Stimulated activated CD4-positive, alpha-beta T cell treated with anti-CD3 and anti-CD28 coated beads, Interleukin-2, amount 100 ng/mL, for 48 hours (primary cell): ENCODE results near the gene COL23A1.
"Not testable (repeated sequence)": the region's sequence is repeated elsewhere in the genome, so short reads cannot be mapped to it uniquely, and the experiment has no call there.

ENCODE experiments used
- DNase-seq, 2 donors: peaks; one replicate each; pipeline ENCODE4 v3.0.0-alpha.2; 2020

The COL23A1 gene

GRCh38 chr5:178499352-178499751, 90.8 kb downstream of the COL23A1 start:
- no peak for DNase-seq

GRCh38 chr5:178496642-178497041, 93.6 kb downstream of the COL23A1 start:
- no peak for DNase-seq

DNA sequence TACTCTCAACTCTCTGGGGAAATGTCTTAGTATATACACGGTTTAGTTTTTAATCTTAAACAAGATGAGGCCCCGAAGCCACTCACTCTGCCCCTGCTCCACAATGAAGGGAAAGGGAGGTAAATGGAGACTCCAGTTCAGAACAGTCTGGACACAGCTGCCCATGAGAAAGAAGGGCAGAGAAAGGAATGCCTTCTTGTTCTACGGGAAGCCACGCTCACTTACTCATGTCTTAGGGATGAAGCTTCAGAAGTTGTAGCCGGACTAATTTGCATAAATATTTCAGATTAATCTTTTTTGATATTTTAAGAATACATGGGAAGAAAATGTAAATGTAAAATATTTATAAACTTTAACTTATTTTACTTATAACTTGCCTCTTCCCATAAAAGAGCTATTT, 94.0 kb downstream of the COL23A1 start:
- no peak for DNase-seq

GRCh38 chr5:178495706-178496105, 94.5 kb downstream of the COL23A1 start:
- no peak for DNase-seq

GRCh38 chr5:178492278-178492677, 97.9 kb downstream of the COL23A1 start:
- no peak for DNase-seq

DNA sequence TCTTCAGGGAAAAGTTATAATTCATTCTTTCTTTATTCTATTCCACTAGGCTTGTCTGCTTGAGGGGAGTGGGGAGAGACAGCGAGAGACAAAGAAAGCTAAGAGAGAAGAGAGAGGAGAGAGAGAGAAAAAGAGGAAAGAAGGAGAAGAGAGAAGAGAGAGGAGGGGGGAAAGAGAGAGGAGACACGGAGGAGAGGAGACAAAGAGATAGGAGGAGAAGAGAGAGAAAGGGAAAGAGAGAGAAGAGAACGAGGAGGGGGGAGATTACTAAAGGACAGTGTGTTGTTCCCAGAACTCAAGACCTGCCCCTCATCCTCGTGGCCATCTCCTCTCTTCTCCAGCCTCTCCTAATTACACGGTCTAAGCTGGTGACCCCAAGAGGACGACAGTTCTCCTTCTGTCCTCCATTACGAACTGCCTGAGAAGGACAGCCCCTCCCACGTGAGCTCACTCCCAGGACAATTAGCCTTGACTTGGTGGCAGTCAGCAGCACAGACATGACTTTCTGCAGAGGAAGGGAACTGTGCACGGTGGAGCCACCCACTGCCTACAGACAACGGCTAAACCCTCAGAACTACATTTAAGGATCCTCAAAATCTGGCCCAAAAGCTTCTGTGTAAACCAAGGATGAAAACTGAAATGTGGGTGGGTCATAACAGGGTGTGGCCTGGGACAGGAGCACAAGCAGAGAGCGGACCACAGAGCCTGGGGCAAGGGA, 99.1 kb downstream of the COL23A1 start:
- no peak for DNase-seq

DNA sequence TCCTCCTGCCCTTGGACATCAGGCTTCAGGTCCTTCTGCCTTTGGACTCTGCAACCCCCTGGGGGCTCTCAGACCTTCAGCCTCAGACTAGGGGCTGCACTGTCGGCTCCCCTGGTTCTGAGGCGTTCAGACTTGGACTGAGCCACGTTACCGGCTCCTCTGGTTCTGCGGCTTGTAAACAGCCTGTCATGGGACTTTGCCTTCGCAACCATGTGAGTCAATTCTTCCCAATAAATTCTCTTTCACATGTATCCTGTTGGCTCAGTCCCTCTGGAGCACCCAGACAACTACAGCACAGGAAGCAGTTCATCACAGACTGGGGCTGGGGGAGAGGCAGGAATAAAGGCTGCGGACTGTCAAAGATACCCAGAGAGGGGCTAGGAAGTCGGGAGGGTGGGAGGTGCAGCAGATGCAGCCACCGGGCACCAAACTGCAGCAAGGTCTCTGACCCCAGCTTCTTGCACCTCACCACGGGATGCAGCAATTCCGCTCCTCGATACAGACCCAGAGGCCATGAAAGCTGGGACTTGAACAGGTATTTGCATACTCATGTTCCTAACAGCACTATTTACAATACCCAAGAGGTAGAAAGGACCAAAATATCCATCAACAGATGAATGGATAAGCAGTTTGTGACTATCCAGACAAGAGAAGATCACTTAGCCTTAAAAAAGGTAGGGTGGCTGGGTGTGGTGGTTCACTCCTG, 100.8 kb downstream of the COL23A1 start:
- no peak for DNase-seq

DNA sequence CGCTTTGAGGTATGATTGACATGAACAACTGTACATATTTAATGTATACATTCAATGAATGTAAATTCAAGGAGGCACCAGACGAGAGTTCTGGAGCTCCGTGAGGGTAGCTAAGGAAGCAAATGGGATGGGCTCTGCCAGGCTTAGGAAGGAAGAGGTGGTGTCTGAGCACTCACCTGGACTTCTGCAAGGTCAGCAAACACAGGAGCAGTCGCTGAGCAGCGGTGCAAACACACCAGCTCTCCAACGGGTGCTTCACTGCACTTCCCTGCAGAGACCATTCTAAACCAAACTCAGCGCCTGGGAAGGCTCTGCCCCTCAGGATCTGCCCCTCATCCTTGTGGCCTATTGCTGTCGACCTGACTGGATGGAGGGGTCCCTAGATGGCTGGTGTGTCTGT, 101.5 kb downstream of the COL23A1 start:
- no peak for DNase-seq

- DNase-seq = no peak
These were observed 102.1 kb downstream of the COL23A1 start for GRCh38 chr5:178487911-178488600.

GRCh38 chr5:178486878-178487512, 103.2 kb downstream of the COL23A1 start:
- not testable (repeated sequence) for DNase-seq

GRCh38 chr5:178486239-178486641, 104.0 kb downstream of the COL23A1 start:
- no peak for DNase-seq

GRCh38 chr5:178483620-178484019, 106.6 kb downstream of the COL23A1 start:
- peak; percentile 7 to 24 for DNase-seq

DNA sequence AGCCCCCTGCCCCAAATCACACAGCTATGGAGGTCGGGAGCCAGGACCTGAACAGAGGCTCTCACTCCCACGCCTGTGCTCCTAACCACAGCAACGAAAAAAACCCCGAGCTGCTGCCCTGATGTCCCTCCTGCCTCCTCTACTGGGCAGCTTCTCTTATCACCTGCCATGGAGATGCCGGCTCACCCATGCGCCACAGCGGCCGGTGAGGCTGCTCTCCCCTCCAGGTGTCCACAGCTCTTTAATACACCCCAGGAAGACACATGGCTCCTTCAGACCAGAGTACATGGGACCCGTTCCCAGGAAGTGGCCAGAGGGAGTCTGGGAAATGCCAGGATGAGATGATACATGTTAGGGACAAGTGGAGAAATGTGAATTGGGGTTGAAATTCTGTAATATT, 110.9 kb downstream of the COL23A1 start:
- no peak for DNase-seq

DNA sequence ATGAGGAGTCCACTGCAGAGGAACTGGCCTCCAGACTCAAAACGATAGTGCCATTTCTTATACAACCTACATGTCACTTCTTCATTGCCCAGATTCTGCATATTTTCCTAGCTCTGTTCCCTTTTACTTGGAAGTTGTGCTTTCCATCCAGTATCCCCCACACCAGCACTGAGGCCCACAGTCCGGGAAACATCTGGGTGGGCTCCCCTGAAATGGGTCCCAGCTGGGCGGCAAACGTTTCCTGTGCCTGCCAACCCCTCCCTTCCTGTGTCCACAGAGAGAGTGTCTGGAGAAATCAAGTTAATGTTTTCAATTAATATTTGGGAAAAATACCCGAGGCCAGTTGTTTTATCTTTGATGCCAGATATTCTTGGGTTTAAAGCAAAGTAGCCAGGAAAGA, 111.8 kb downstream of the COL23A1 start:
- no peak for DNase-seq

GRCh38 chr5:178477802-178478201, 112.4 kb downstream of the COL23A1 start:
- no peak for DNase-seq

DNA sequence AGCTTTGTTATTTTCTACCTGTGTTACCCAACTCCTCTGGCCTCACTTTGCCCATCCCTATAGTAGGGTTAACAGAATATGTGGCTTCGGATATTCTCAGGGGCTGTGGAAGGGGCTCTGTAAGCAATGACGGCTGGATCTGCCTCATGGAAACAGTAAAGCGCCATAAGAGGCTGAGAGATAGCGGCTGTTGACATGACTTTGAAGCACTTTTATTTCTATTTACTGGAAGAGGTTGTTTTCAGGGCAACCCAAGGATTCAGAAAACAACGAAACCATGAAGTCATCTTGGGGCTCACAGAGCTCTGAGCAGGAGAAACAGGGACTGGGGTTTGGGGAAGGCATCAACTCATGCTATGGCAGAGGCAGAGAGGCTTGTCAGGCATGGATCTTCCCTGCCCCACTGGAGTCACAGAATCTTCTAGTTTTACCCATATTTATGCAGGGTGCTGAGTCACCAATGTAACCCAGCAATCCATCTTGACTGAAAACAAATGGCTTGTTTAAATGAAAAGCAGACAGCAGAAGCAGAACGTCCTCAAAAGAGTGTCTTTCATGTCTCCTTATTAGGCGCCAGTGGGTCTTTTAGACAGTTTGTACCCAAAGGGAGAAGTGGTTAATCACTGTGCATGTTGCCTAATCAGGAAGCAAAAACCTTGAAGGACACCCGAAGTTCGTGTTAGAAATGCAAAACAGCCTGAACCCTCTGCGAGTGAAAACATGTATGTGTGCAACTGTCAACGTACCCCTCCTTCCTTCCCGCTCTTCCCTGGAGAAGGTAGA, 113.0 kb downstream of the COL23A1 start:
- no peak for DNase-seq

- DNase-seq = no peak
These were observed 113.7 kb downstream of the COL23A1 start for GRCh38 chr5:178476531-178476930.

DNA sequence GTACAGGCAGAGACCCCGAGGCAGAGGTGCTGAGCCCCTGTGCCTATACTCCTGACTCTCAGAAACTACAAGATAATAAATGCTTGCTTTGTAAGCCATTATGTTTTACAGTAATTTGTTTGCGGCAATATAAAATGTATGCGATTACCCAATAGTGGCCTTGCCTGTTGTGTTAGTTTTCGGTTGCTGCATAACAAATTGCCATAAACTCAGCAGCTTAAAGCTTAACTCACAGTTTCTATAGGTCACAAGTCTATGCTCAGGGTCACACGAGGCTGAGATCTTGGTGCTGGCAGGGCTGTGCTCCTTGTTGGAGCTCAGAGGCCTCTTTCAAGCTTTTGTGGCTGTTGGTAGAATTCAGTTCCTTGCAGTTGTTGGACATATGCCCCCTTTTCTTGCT, 114.8 kb downstream of the COL23A1 start:
- no peak for DNase-seq

GRCh38 chr5:178474562-178475184, 115.5 kb downstream of the COL23A1 start:
- DNase-seq = no peak

GRCh38 chr5:178473854-178474253, 116.3 kb downstream of the COL23A1 start:
- DNase-seq = no peak

- DNase-seq = no peak
These were observed 118.1 kb downstream of the COL23A1 start for GRCh38 chr5:178472138-178472537.

DNA sequence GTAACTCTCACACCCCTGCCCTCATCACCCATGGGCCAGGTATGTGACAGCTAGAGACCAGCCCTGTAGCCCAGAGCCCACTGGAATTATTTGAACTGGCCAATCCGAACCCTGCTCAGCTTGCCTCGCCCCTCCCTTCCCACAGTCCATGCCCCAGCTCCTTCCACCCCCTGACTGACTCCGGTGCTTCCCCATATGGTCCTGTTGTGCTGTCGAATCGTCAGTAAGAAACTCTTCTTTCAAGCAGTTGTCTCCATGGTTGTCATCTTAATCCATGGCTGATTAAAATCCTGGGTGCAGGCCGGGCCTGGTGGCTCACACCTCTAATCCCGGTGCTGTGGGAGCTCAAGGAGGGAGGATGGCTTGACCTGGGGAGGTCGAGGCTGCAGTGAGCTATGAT, 118.5 kb downstream of the COL23A1 start:
- no peak for DNase-seq

DNA sequence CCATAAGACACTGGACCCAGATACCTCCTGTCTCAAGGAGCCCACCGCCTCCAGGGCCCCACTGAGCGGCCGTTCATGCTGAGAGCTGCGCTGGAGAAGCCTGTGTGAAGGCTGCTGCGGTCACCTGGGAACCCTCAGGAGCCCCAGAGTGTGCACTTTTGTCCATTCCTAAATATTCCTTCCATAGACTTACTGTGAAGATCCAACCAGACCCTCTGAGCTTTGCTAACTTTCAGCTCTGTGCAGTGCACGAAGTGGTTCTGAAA, 119.5 kb downstream of the COL23A1 start:
- DNase-seq = no peak
